Skeletal muscle satellite cell (primary cell): Measurements from ENCODE around the gene BMP2K.
A peak's percentile ranks its signal among the peaks of the same experiment; 100 is the strongest.
"Not testable (repeated sequence)": the region's sequence is repeated elsewhere in the genome, so short reads cannot be mapped to it uniquely, and the experiment has no call there.

ENCODE experiments used
- H3K27me3 ChIP-seq: 2 replicates; pipeline ENCODE4 v1.7.0; 2013; ENCODE audit warnings: low read length; ENCODE audit not compliant: control insufficient read depth, insufficient read depth
- H3K36me3 ChIP-seq: 2 replicates; pipeline ENCODE4 v1.7.0; 2013; ENCODE audit warnings: mild to moderate bottlenecking, control low read depth, low read length; ENCODE audit not compliant: insufficient read depth
- H3K4me1 ChIP-seq: 2 replicates; pipeline ENCODE4 v1.7.0; 2013; ENCODE audit warnings: low read length; ENCODE audit not compliant: control insufficient read depth, insufficient read depth
- H3K4me2 ChIP-seq: 2 replicates; pipeline ENCODE4 v1.7.0; 2013; ENCODE audit warnings: mild to moderate bottlenecking, low read length
- H3K4me3 ChIP-seq: 2 replicates; pipeline ENCODE4 v1.7.0; 2013; ENCODE audit warnings: low read length
- H3K9ac ChIP-seq: 2 replicates; pipeline ENCODE4 v1.7.0; 2013; ENCODE audit warnings: mild to moderate bottlenecking, low read depth, low read length, moderate library complexity
- H3K9me3 ChIP-seq: replicated peaks from 2 replicates; pipeline ENCODE4 v1.7.0; 2013; ENCODE audit warnings: mild to moderate bottlenecking, control low read depth, low read length

BMP2K gene

DNA sequence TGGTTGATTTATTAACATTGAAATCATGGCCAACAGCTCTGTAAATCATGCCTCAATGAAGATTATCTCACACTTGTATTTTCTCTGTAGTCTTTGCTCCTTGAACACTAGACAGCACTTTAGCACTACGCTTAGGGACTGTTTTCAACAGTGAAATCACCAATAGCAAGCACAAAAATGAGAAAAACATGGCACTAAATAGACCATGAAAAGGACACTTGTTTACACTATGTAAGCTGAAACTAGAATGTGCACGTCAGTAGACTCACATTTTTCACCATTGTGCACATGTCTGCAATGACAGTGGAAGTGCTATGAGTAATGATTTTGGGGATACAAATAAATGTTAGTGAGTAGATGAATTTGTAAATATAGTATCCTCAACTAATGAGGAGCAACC lies 3.1 kb downstream of the BMP2K start:
- Histone ChIP-seq H3K9me3 (no peaks in the 10 kb centered on the region), H3K9ac (no peak overlapping the region), H3K27me3 (no peaks in the 10 kb centered on the region), H3K4me3 (no peak overlapping the region), H3K4me1 (peaks cover 33% of the 10 kb centered on the region), H3K4me2 (peak overlapping the region; percentile 93), H3K36me3 (no peaks in the 10 kb centered on the region)

GRCh38 chr4:78780093-78780492 lies 3.9 kb downstream of the BMP2K start:
- H3K27me3 ChIP-seq = no peaks in the 10 kb centered on the region
- no peak overlapping the region for H3K4me3 ChIP-seq
- H3K4me2 ChIP-seq = no peak overlapping the region
- peaks cover 35% of the 10 kb centered on the region for H3K4me1 ChIP-seq
- no peaks in the 10 kb centered on the region for H3K9me3 ChIP-seq
- no peaks in the 10 kb centered on the region for H3K36me3 ChIP-seq
- H3K9ac ChIP-seq = no peak overlapping the region

GRCh38 chr4:78781139-78781538 lies 5.0 kb downstream of the BMP2K start:
- no peak overlapping the region for H3K4me2 ChIP-seq
- H3K9ac ChIP-seq = no peak overlapping the region
- peaks cover 35% of the 10 kb centered on the region for H3K4me1 ChIP-seq
- H3K9me3 ChIP-seq = no peaks in the 10 kb centered on the region
- H3K27me3 ChIP-seq = no peaks in the 10 kb centered on the region
- no peaks in the 10 kb centered on the region for H3K36me3 ChIP-seq
- no peak overlapping the region for H3K4me3 ChIP-seq

DNA sequence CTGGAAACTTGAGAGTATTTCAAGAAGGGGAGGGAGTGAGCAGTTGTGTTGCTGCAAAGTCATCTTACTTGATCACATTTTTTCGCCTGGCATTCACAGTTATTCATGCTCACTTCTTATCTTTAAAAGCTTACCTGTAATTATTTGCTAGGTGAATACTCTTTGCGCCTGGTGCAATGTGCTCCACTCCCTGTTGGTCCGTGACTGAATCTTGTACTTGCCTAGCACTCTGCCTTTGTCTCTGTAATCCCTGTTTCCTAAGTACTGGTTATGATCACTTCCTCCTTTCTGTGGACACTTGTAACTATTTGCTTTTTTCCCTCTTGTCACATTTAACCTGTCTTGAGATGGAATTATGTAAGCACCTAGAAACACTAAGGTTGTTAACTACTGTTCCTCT lies 5.8 kb downstream of the BMP2K start:
- Histone ChIP-seq H3K4me3 (no peak overlapping the region), H3K4me1 (peaks cover 35% of the 10 kb centered on the region), H3K9ac (no peak overlapping the region)

GRCh38 chr4:78784236-78784865 lies 8.2 kb downstream of the BMP2K start:
- Histone ChIP-seq H3K4me1 (peaks cover 20% of the 10 kb centered on the region), H3K4me3 (no peak overlapping the region), H3K27me3 (no peaks in the 10 kb centered on the region)

More for the DNA sequence above, 5.8 kb downstream of the BMP2K start:
- Histone ChIP-seq H3K36me3 (no peaks in the 10 kb centered on the region), H3K9me3 (no peaks in the 10 kb centered on the region), H3K4me2 (no peak overlapping the region), H3K27me3 (no peaks in the 10 kb centered on the region)

DNA sequence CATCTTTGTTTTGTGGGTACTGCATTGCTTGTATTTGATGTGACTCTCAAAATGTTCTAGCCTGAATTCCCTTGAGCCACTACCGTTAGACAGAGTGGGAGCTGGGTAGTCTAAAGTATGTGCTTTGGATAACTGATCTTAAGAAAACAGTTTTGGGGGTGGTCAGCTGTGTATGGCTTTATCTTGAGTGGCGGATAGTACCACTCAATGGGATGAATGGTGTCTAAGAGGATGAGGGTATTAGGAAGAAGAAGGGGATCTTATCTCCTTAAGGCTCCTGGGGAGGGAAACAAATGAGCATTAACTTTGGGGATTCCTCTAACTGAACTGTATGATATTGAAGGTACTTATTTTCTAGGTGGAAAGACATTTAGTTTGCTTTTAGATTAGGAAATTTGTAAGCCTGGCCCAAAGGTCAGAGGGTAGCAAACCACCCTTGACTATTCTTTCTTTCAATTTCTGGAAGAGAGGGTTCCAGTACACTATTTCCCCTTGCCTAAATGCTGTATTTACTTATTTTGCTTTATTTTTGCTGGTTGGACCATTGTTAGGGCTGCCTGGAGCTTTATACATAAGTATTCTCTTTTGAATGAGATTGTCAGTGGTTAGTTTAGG lies 11.3 kb downstream of the BMP2K start:
- Histone ChIP-seq H3K9ac (no peak overlapping the region), H3K36me3 (no peaks in the 10 kb centered on the region), H3K4me3 (no peak overlapping the region), H3K4me2 (no peak overlapping the region), H3K9me3 (no peaks in the 10 kb centered on the region), H3K4me1 (peaks cover 20% of the 10 kb centered on the region), H3K27me3 (no peaks in the 10 kb centered on the region)

More at GRCh38 chr4:78784236-78784865, 8.2 kb downstream of the BMP2K start:
- Histone ChIP-seq H3K9me3 (no peaks in the 10 kb centered on the region), H3K36me3 (no peaks in the 10 kb centered on the region), H3K9ac (no peak overlapping the region), H3K4me2 (peak overlapping the region; percentile 10)

- Histone ChIP-seq H3K4me2 (no peak overlapping the region), H3K36me3 (no peaks in the 10 kb centered on the region), H3K9me3 (no peaks in the 10 kb centered on the region), H3K4me3 (no peak overlapping the region), H3K4me1 (peaks cover 20% of the 10 kb centered on the region), H3K9ac (no peak overlapping the region), H3K27me3 (no peaks in the 10 kb centered on the region)
These were observed 12.1 kb downstream of the BMP2K start for GRCh38 chr4:78788007-78788889.

- not testable (repeated sequence) for H3K4me2 ChIP-seq, H3K27me3 ChIP-seq, H3K4me3 ChIP-seq, H3K4me1 ChIP-seq, H3K36me3 ChIP-seq, H3K9me3 ChIP-seq, H3K9ac ChIP-seq
These were observed 19.7 kb downstream of the BMP2K start for GRCh38 chr4:78795594-78796416.

DNA sequence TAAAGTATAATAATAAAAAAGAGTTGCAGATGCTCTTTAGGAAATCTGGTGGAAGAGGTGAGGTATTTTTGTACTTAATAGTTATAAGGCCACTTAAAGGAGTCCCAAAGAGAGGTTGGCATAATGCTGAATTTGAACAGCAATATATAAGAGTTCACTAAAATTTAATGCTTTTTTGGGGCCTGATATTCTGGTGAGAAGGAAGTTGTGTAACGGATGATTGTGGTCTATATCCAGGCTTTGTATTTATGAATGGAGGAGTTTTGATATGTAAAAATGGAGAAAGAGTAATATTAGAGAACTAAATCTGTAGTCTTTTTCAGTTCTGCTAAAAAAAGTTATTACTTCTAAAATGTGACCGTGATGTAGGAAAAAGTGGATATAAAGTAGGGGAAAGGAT lies 20.4 kb downstream of the BMP2K start:
- no peaks in the 10 kb centered on the region for H3K36me3 ChIP-seq
- H3K4me1 ChIP-seq = no peaks in the 10 kb centered on the region
- no peak overlapping the region for H3K9ac ChIP-seq
- H3K27me3 ChIP-seq = no peaks in the 10 kb centered on the region
- H3K9me3 ChIP-seq = no peaks in the 10 kb centered on the region
- H3K4me3 ChIP-seq = no peak overlapping the region
- no peak overlapping the region for H3K4me2 ChIP-seq

DNA sequence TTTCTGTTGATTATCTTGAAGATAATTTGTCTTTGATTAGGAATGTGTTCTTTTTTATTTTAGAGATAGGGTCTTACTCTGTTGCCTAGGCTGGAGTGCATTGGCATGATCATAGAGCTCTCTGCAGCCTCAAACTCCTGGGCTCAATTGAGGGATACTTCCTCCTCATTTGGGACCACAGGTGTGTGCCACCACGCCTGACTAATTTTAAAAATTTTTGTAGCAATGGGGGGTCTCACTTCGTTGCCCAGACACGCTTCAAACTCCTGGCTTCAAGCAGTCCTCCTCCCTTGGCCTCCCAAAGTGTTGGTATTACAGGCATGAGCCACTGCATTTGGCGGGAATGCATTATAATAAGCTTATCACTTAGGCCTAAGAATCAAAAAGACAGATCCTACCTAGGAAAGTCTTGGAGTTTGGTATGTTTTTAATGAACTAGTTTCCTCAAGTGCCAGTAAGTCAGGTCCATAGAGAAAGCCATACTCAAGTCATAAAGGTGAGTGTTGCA lies 21.7 kb downstream of the BMP2K start:
- Histone ChIP-seq H3K4me2 (no peak overlapping the region), H3K27me3 (no peaks in the 10 kb centered on the region), H3K9me3 (no peaks in the 10 kb centered on the region), H3K9ac (no peak overlapping the region), H3K36me3 (no peaks in the 10 kb centered on the region), H3K4me1 (no peaks in the 10 kb centered on the region), H3K4me3 (no peak overlapping the region)
